Prostate gland (tissue), 2 donors: ENCODE results near the gene SNX32.

Experiments used
- POLR2A ChIP-seq: fragments of 450-650 bp; IDR thresholded peaks from one replicate; pipeline ENCODE4 v1.6.1; 2016; ENCODE audit warnings: antibody characterized with exemption, mild to moderate bottlenecking
- POLR2AphosphoS5 ChIP-seq: sonication (generic); formaldehyde crosslinking; IDR thresholded peaks from one replicate; pipeline ENCODE4 v1.6.1; 2017; ENCODE audit warnings: antibody characterized with exemption
- TF ChIP-seq, protein P1 (sequence below), 4 experiments: fragments of 200-600 bp in 2 of 4; fragments of 450-650 bp in 2 of 4; sonication (generic) in 2 of 4; IDR thresholded peaks; 1 replicate in 3 of 4; 2 replicates in 1 of 4; pipeline ENCODE4 v1.5.1; 2016 to 2019; ENCODE audit warnings: antibody characterized with exemption in 4 of 4, mild to moderate bottlenecking in 2 of 4, moderate library complexity in 2 of 4

DNA sequence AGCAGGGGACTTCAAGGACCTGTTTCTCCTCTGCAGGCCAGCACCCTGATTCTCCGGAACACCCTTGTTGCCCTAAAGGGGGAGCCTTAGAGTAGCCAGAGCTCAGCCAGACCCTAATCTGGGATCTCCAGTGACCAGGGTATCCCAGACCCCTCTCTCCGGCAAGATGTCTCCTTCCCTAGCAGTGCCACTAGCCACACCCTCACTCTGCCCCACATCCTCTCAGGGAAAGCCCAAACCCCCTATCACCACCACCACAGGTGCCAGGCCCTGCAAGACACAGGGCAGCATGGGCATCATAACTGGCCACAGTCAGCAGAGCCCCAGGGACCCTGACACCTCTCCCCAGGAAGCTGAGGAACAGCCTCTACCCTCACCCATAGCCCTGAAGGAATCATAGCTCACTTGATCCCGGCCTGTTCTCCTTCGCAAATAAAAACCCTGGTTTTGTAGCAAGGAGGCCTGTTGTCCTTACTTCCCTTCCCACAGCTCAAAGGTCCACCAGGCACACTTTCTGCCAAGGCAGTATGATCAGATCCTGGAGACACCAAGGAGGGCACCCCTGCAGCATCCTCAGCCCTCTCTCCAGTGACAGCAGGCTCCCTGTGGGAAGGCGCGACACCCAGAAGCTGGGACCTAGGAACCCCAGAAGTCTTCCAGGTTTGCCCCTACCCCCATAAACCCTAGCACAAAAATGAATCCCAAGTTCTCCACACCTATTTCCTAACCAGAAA, 19.6 kb downstream of the SNX32 start:
- TF ChIP-seq, protein P1, sequence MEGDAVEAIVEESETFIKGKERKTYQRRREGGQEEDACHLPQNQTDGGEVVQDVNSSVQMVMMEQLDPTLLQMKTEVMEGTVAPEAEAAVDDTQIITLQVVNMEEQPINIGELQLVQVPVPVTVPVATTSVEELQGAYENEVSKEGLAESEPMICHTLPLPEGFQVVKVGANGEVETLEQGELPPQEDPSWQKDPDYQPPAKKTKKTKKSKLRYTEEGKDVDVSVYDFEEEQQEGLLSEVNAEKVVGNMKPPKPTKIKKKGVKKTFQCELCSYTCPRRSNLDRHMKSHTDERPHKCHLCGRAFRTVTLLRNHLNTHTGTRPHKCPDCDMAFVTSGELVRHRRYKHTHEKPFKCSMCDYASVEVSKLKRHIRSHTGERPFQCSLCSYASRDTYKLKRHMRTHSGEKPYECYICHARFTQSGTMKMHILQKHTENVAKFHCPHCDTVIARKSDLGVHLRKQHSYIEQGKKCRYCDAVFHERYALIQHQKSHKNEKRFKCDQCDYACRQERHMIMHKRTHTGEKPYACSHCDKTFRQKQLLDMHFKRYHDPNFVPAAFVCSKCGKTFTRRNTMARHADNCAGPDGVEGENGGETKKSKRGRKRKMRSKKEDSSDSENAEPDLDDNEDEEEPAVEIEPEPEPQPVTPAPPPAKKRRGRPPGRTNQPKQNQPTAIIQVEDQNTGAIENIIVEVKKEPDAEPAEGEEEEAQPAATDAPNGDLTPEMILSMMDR (IDR thresholded peaks at IDR 0.05): no peak
- TF ChIP-seq POLR2AphosphoS5 (no peak), POLR2A (no peak)
